ENCODE measurements around the gene SNAPC4.

GRCh38 chr9:136431782-136432350 lies 31.9 kb upstream of the SNAPC4 start:
- TF ChIP-seq, protein P1, sequence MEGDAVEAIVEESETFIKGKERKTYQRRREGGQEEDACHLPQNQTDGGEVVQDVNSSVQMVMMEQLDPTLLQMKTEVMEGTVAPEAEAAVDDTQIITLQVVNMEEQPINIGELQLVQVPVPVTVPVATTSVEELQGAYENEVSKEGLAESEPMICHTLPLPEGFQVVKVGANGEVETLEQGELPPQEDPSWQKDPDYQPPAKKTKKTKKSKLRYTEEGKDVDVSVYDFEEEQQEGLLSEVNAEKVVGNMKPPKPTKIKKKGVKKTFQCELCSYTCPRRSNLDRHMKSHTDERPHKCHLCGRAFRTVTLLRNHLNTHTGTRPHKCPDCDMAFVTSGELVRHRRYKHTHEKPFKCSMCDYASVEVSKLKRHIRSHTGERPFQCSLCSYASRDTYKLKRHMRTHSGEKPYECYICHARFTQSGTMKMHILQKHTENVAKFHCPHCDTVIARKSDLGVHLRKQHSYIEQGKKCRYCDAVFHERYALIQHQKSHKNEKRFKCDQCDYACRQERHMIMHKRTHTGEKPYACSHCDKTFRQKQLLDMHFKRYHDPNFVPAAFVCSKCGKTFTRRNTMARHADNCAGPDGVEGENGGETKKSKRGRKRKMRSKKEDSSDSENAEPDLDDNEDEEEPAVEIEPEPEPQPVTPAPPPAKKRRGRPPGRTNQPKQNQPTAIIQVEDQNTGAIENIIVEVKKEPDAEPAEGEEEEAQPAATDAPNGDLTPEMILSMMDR (conservative IDR thresholded peaks at IDR 0.05; ENCODE audit: low read depth, low read length) = no peak
- no peak for TF ChIP-seq EZH2 (IDR thresholded peaks at IDR 0.05; ENCODE audit: borderline replicate concordance, low read depth, low read length, poor library complexity, severe bottlenecking)

Data from A673 (cell line).